HFF-Myc (cell line): ENCODE measurements around the gene ZNF532.

Source experiments
- DNase-seq: peaks from one replicate; pipeline ENCODE4 v3.0.0-alpha.2; 2011; ENCODE audit warnings: low read depth; ENCODE audit errors: extremely low read depth
- H3K4me3 ChIP-seq: replicated peaks from 2 replicates; pipeline ENCODE4 v1.5.1; 2011; ENCODE audit warnings: low read depth, mild to moderate bottlenecking, control low read depth, low read length
- TF ChIP-seq, protein P1 (sequence below): IDR thresholded peaks from 2 replicates; pipeline ENCODE4 v1.5.1; 2012; ENCODE audit warnings: mild to moderate bottlenecking, low read depth, low read length, control low read depth; ENCODE audit errors: missing control alignments

ZNF532 gene

DNA sequence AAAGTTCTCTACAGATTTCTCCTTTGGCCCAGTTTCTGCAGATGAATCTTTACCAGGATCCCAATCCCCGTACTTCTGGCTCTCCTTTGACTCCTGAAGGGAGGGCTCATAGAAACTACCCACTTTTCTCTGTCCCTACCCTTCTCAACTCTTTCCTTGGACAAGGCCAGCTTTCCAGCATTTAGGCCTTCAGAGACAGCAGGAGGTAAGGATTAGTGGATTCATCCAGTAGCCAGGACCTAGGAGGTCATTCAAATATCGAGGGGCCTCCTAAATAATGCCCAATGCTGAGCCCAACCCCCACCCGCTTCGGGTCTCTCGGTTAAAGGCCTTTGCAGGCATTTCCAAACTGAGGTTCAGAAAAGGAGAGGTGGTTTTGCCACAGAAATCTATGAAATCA, 4.8 kb upstream of the ZNF532 start:
- no peak overlapping the region for H3K4me3 ChIP-seq
- DNase-seq = no peak
- TF ChIP-seq, protein P1, sequence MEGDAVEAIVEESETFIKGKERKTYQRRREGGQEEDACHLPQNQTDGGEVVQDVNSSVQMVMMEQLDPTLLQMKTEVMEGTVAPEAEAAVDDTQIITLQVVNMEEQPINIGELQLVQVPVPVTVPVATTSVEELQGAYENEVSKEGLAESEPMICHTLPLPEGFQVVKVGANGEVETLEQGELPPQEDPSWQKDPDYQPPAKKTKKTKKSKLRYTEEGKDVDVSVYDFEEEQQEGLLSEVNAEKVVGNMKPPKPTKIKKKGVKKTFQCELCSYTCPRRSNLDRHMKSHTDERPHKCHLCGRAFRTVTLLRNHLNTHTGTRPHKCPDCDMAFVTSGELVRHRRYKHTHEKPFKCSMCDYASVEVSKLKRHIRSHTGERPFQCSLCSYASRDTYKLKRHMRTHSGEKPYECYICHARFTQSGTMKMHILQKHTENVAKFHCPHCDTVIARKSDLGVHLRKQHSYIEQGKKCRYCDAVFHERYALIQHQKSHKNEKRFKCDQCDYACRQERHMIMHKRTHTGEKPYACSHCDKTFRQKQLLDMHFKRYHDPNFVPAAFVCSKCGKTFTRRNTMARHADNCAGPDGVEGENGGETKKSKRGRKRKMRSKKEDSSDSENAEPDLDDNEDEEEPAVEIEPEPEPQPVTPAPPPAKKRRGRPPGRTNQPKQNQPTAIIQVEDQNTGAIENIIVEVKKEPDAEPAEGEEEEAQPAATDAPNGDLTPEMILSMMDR = no peak

DNA sequence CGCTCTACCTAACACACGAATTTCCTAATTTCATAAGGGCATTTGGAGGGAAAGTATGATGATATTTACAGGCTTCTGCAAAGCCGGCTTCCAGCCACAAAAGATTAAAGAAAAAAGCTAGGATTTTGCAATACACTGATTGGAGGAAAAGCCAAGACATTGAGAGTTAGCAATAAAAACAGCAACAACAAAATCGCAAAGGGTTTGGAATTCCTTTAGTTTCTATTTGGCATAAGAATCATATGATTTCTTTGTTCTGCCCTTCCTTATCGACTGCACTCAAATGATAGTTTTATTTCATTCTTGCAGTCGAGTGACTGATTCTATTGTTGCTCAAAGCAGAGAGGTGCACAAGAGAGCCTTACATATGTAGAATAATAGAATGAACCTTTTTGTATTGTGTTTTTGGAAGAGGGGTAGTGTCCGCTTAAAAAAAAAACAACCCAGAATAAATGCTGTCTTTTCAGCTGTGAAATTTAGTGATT, 3.9 kb upstream of the ZNF532 start:
- no peak for DNase-seq
- H3K4me3 ChIP-seq = no peak overlapping the region
- TF ChIP-seq, protein P1 = no peak

GRCh38 chr18:58861353-58861752, 3.3 kb upstream of the ZNF532 start:
- TF ChIP-seq, protein P1 = no peak
- no peak for DNase-seq
- H3K4me3 ChIP-seq = no peak overlapping the region

DNA sequence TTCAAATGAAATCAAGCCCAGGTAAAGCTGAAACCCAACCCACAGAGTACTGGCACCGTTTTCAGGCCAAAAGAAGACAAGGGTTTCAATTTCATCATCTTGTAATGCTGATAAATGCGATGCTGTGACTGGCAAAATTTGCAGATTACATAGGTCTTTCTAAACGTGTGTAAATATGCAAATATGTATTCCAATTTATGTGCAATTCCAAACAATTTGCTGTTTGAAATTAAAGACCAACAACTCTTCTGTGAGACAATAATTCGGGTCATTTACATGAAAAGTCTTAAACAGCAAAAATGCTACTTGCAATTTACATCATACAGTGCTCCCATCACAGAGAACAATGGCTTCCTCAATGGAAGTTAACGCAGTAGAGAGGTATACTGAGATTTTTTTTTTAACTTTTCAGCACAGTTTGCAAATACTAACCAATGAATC, 2.8 kb upstream of the ZNF532 start:
- DNase-seq = no peak
- H3K4me3 ChIP-seq = no peak overlapping the region
- TF ChIP-seq, protein P1 = no peak

DNA sequence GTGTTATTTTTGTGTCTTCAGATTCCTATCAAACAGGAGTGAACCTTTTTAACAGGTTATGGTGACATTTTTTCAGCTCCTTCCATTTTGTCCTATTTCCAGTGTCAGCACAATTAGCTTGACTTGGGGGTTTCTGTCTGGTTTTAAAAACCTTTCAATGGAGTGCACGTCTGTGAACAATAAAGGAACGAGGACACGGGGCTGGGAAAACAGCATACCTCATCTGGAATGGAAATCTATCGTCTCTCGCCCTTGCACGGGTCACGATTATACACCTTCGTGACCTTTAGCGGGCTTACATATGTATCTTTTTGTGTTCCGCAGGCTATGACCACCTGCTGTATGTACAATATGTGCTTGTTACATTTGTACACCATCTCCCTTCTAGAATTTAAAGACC, 2.3 kb upstream of the ZNF532 start:
- TF ChIP-seq, protein P1 = no peak
- no peak for DNase-seq
- peak overlapping the region; percentile 51 for H3K4me3 ChIP-seq

- DNase-seq = no peak
- TF ChIP-seq, protein P1 = no peak
- H3K4me3 ChIP-seq = peak overlapping the region; percentile 51
Measured at GRCh38 chr18:58862851-58863538, 1.7 kb upstream of the ZNF532 start.

- DNase-seq = no peak
- peak overlapping the region; percentile 47 for H3K4me3 ChIP-seq
- TF ChIP-seq, protein P1 = no peak
Measured at GRCh38 chr18:58863539-58864145, 1.0 kb upstream of the ZNF532 start.
